ENCODE measurements around the gene NMS. TPM values are rescaled to one million over a fixed set of nuclear protein-coding genes. Genes with fewer than 3 reads are reported as not detected.

Gene NMS, protein sequence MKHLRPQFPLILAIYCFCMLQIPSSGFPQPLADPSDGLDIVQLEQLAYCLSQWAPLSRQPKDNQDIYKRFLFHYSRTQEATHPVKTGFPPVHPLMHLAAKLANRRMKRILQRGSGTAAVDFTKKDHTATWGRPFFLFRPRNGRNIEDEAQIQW
- not detected in 2 replicates for total RNA-seq

GRCh38 chr2:100470182-100470581, at the start of gene NMS:
Gene NMS, plus strand, starts transcription at chr2:100470482. Its CDS starts 7 bp downstream, at chr2:100470489.

Other genes with a start within 250 kb of the NMS start
- gene LONRF2, start 148.0 kb upstream of the NMS start, total RNA-seq: 0.88 and 1.0 TPM in 2 replicates
- gene CHST10, start 52.8 kb upstream of the NMS start, total RNA-seq: 10.6 and 13.3 TPM in 2 replicates
- gene PDCL3, start 92.5 kb downstream of the NMS start, total RNA-seq: 15.3 and 19.2 TPM in 2 replicates

Data from placental pericyte (primary cell).